BE2C (cell line): Measurements from ENCODE around the gene TMEM250.
"Not testable (repeated sequence)": the region's sequence is repeated elsewhere in the genome, so short reads cannot be mapped to it uniquely, and the experiment has no call there.

Experiments
- DNase-seq: peaks from one replicate; pipeline ENCODE4 v3.0.0-alpha.2; 2020
- H3K27me3 ChIP-seq: fragments of 250-450 bp; sonication (Bioruptor Pico); 2 replicates; pipeline ENCODE4 v1.5.1; 2020; ENCODE audit warnings: mild to moderate bottlenecking
- H3K36me3 ChIP-seq: fragments of 250-450 bp; sonication (Bioruptor Pico); 2 replicates; pipeline ENCODE4 v1.5.1; 2020; ENCODE audit warnings: mild to moderate bottlenecking
- H3K4me1 ChIP-seq: fragments of 250-450 bp; sonication (Bioruptor Pico); 2 replicates; pipeline ENCODE4 v1.5.1; 2020
- H3K4me3 ChIP-seq: 2 replicates; pipeline ENCODE4 v1.5.1; 2011; ENCODE audit warnings: low read depth, low read length
- H3K9me3 ChIP-seq: fragments of 250-450 bp; sonication (Bioruptor Pico); 2 replicates; pipeline ENCODE4 v1.5.1; 2020
- TF ChIP-seq, protein P1 (sequence below): IDR thresholded peaks from 2 replicates; pipeline ENCODE4 v1.5.1; 2012; ENCODE audit warnings: mild to moderate bottlenecking, low read depth, low read length

The TMEM250 gene

GRCh38 chr9:136104916-136105315, 13.8 kb downstream of the TMEM250 start:
- Histone ChIP-seq H3K4me1 (peaks cover 54% of the 10 kb centered on the region), H3K36me3 (no peaks in the 10 kb centered on the region), H3K4me3 (no peak overlapping the region), H3K27me3 (no peaks in the 10 kb centered on the region), H3K9me3 (no peaks in the 10 kb centered on the region)
- no peak for DNase-seq
- TF ChIP-seq, protein P1, sequence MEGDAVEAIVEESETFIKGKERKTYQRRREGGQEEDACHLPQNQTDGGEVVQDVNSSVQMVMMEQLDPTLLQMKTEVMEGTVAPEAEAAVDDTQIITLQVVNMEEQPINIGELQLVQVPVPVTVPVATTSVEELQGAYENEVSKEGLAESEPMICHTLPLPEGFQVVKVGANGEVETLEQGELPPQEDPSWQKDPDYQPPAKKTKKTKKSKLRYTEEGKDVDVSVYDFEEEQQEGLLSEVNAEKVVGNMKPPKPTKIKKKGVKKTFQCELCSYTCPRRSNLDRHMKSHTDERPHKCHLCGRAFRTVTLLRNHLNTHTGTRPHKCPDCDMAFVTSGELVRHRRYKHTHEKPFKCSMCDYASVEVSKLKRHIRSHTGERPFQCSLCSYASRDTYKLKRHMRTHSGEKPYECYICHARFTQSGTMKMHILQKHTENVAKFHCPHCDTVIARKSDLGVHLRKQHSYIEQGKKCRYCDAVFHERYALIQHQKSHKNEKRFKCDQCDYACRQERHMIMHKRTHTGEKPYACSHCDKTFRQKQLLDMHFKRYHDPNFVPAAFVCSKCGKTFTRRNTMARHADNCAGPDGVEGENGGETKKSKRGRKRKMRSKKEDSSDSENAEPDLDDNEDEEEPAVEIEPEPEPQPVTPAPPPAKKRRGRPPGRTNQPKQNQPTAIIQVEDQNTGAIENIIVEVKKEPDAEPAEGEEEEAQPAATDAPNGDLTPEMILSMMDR = no peak

DNA sequence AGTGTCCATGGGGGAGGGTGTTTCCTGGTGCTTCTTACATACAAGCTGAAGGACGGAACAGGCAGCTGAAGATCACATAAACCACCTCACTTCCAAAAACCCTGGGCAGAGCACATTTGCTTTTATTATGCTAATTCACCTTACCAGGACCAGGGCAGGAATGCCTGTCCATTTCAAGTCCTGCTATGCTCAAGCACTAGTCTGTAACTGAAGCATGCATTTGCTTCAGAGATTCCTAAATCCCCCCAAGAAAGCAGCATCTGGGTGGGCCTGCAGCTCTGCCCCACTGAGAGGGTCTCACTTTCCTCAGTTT, 14.2 kb downstream of the TMEM250 start:
- TF ChIP-seq, protein P1 = no peak
- Histone ChIP-seq H3K4me1 (peaks cover 53% of the 10 kb centered on the region), H3K36me3 (no peaks in the 10 kb centered on the region), H3K27me3 (no peaks in the 10 kb centered on the region), H3K9me3 (no peaks in the 10 kb centered on the region), H3K4me3 (no peak overlapping the region)
- no peak for DNase-seq

- H3K36me3 ChIP-seq = no peaks in the 10 kb centered on the region
- H3K27me3 ChIP-seq = no peaks in the 10 kb centered on the region
- peaks cover 48% of the 10 kb centered on the region for H3K4me1 ChIP-seq
- DNase-seq = no peak
- TF ChIP-seq, protein P1 = no peak
- H3K4me3 ChIP-seq = no peak overlapping the region
- no peaks in the 10 kb centered on the region for H3K9me3 ChIP-seq
These were observed 14.8 kb downstream of the TMEM250 start for GRCh38 chr9:136103651-136104487.

DNA sequence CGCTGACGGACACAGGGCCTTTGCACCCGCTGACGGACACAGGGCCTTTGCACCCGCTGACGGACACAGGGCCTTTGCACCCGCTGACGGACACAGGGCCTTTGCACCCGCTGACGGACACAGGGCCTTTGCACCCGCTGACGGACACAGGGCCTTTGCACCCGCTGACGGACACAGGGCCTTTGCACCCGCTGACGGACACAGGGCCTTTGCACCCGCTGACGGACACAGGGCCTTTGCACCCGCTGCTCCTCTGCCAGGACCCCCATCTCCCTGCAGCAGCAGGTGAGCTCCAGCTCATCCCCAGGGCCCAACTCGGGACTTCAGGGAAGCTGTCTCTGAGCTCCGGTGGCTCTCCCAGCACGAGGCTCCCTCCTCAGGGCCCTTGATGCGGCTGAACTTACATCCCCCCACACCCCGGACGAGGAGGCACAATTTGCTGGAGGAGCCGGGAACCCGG, 17.0 kb downstream of the TMEM250 start:
- H3K4me3 ChIP-seq, DNase-seq, H3K36me3 ChIP-seq, H3K27me3 ChIP-seq, H3K9me3 ChIP-seq: not testable (repeated sequence)
- peaks cover 29% of the 10 kb centered on the region for H3K4me1 ChIP-seq

DNA sequence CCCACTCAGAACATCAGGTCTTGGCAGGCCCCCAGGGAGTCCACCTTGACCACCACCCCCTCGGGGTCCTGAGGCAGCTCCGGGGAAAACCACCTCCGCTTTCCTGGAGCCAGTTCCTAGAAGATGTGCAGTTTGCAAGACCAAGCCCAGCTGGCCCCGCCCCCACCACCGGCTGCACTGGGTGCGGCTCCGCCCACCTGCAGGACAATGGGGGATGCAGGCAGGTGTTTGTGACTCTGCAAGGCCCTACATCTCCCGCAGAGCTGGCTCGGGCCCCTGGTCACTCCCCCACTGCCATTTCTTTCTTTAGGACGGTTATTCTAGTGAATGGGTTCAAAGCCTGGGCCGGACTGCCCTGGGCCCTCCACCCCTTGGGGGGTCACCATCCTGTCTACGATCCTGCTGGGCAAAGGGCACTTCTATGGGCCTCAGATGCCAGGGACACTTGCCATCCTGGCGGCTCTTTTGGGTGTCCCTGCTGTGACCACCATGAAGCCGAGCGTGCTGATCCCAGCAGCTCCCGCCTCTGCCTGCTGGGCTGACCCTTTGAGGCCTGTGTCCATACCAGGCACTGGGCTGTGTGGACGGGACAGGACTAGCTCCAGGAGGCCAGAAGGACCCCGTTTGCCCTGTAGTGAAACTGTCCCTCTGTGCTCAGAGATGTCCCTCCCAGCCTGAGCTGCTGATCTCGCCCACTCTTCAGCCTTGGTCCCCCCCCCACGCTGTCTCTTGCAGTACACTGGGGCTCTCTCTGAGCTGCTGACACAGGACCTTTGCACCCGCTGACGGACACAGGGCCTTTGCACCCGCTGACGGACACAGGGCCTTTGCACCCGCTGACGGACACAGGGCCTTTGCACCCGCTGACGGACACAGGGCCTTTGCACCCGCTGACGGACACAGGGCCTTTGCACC, 17.7 kb downstream of the TMEM250 start:
- Histone ChIP-seq H3K4me3 (no peak overlapping the region), H3K27me3 (no peaks in the 10 kb centered on the region), H3K9me3 (no peaks in the 10 kb centered on the region), H3K36me3 (no peaks in the 10 kb centered on the region), H3K4me1 (peaks cover 26% of the 10 kb centered on the region)
- TF ChIP-seq, protein P1 = no peak
- DNase-seq = peak; percentile 50

DNA sequence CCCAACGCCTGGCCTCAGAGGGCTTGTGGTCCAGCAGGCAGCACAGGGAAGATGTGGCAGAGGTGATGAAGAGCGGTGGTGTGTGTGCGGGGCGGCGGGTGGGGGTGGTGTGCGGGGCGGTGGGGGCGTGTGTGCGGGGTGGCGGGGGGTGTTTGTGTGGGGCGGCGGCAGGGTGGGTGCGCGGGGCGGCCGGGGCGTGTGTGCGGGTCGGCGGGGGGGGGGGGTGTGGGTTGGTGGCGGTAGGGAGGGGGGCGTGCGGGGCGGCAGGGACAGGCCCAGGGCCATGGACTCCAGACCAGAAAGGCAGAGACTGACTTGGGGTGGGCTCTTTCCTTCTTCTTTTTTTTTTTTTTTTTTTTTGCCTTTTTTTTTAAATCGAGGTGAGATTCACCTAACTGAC, 19.1 kb downstream of the TMEM250 start:
- no peaks in the 10 kb centered on the region for H3K9me3 ChIP-seq
- TF ChIP-seq, protein P1 = no peak
- DNase-seq = no peak
- no peaks in the 10 kb centered on the region for H3K36me3 ChIP-seq
- no peaks in the 10 kb centered on the region for H3K27me3 ChIP-seq
- no peak overlapping the region for H3K4me3 ChIP-seq
- H3K4me1 ChIP-seq = peaks cover 14% of the 10 kb centered on the region
